ENCODE data around the gene GSN. TPM values are rescaled to one million over a fixed set of nuclear protein-coding genes. Genes with fewer than 3 reads are reported as not detected.

The GSN gene
- total and polyA plus RNA-seq, 2 of the 13 experiments (the other 11 are each of a cell fraction or from before 2014, with no cell fraction given) = 294 to 307 TPM

GRCh38 chr9:121259498-121259897 is 8.5 kb upstream of the GSN start:
- no peak for TF ChIP-seq NFE2L2 (IDR thresholded peaks at IDR 0.05; ENCODE audit: low read length)
- no TSS peak for BruUV-seq (replicated peaks)
- H3K27ac ChIP-seq (ENCODE audit: extremely low read length, insufficient read depth, low read length) = no peak overlapping the region
- ChIA-PET CTCF (ENCODE audit: low intra/inter-chr PET ratio, low total read pairs) (no interaction called here), POLR2A (no interaction called here)
- intact Hi-C loops (cut with micrococcal nuclease; ENCODE audit: unreplicated experiment) = no loop called here
- 51% methylated on average over 4 of the region's 4 CpGs for WGBS (ENCODE audit: low lambda C conversion rate)
- ATAC-seq = no peak
- H3K36me3 ChIP-seq (replicated peaks in 1 of 2; ENCODE audit: control insufficient read depth in 1 of 2, insufficient read depth in 2 of 2, low read length in 2 of 2) = no peaks in the 10 kb centered on the region
- no peak overlapping the region for H2AFZ ChIP-seq (ENCODE audit: low read length)
- DNase-seq (ENCODE audit: low spot score) = no peak
- in situ Hi-C loops (cut with HindIII; ENCODE audit: extremely low pct_ligation_motif_present, low pct_unique_long_range_greater_than_20kb) = no loop called here
- no peaks in the 10 kb centered on the region for H3K79me2 ChIP-seq (ENCODE audit: insufficient read depth, low read length)
- no peaks in the 10 kb centered on the region for H3K9me3 ChIP-seq (ENCODE audit: low read length)
- no peaks in the 10 kb centered on the region for H4K20me1 ChIP-seq (ENCODE audit: insufficient read depth, low read length)
- H3K9ac ChIP-seq (ENCODE audit: insufficient read depth, low read depth, low read length) = no peak overlapping the region
- peaks cover 17% of the 10 kb centered on the region for H3K4me1 ChIP-seq (ENCODE audit: insufficient read depth, low read length)
- no peak overlapping the region for H3K4me3 ChIP-seq (replicated peaks in 1 of 3; ENCODE audit: insufficient read depth in 1 of 3, low read depth in 2 of 3, low read length in 3 of 3)
- peaks cover 0 to 4% of the 10 kb centered on the region in 2 experiments; a peak in 1 of 5 replicates for H3K27me3 ChIP-seq (ENCODE audit: control insufficient read depth in 1 of 2, insufficient read depth in 2 of 2, low read length in 2 of 2)
- H3K4me2 ChIP-seq (ENCODE audit: low read depth, low read length) = no peak overlapping the region
- FAIRE-seq = no peak

- Histone ChIP-seq H3K4me3 (replicated peaks in 1 of 3; ENCODE audit: insufficient read depth in 1 of 3, low read depth in 2 of 3, low read length in 3 of 3) (no peak overlapping the region), H3K9ac (ENCODE audit: insufficient read depth, low read depth, low read length) (no peak overlapping the region), H2AFZ (ENCODE audit: low read length) (no peak overlapping the region), H3K4me2 (ENCODE audit: low read depth, low read length) (no peak overlapping the region), H3K79me2 (ENCODE audit: insufficient read depth, low read length) (no peaks in the 10 kb centered on the region), H3K27me3 (ENCODE audit: control insufficient read depth in 1 of 2, insufficient read depth in 2 of 2, low read length in 2 of 2) (peaks cover 0 to 4% of the 10 kb centered on the region in 2 experiments; a peak in 1 of 5 replicates), H3K9me3 (ENCODE audit: low read length) (no peaks in the 10 kb centered on the region), H3K27ac (ENCODE audit: extremely low read length, insufficient read depth, low read length) (no peak overlapping the region), H3K4me1 (ENCODE audit: insufficient read depth, low read length) (peaks cover 17% of the 10 kb centered on the region), H4K20me1 (ENCODE audit: insufficient read depth, low read length) (no peaks in the 10 kb centered on the region), H3K36me3 (replicated peaks in 1 of 2; ENCODE audit: control insufficient read depth in 1 of 2, insufficient read depth in 2 of 2, low read length in 2 of 2) (no peaks in the 10 kb centered on the region)
- in situ Hi-C loops (cut with HindIII; ENCODE audit: extremely low pct_ligation_motif_present, low pct_unique_long_range_greater_than_20kb) (no loop called here), intact Hi-C loops (cut with micrococcal nuclease; ENCODE audit: unreplicated experiment) (no loop called here)
- ATAC-seq (no peak), DNase-seq (ENCODE audit: low spot score) (no peak), FAIRE-seq (no peak)
- ChIA-PET CTCF (ENCODE audit: low intra/inter-chr PET ratio, low total read pairs) (no interaction called here), POLR2A (no interaction called here)
- no peak for TF ChIP-seq CBX1 (IDR thresholded peaks at IDR 0.05; ENCODE audit: low read depth)
- TF ChIP-seq REST (IDR thresholded peaks at IDR 0.05; ENCODE audit: borderline replicate concordance in 1 of 2, low read depth in 1 of 2, low read length in 2 of 2) = peak; percentile 13 to 85
- BruUV-seq (replicated peaks) = no TSS peak
- 45% methylated on average over 5 of the region's 5 CpGs for WGBS (ENCODE audit: low lambda C conversion rate)
Measured at GRCh38 chr9:121259935-121260334, 8.0 kb upstream of the GSN start.

Measured in HepG2 (cell line).